Brain microvascular endothelial cell (primary cell): ENCODE data around the gene SV2B.
A peak's percentile ranks its signal among the peaks of the same experiment; 100 is the strongest.

Experiments
- DNase-seq: peaks from one replicate; pipeline ENCODE4 v3.0.0-alpha.2; 2020
- H3K27ac ChIP-seq: fragments of 250-450 bp; sonication (Bioruptor Pico); 2 replicates; pipeline ENCODE4 v1.5.1; 2020; ENCODE audit warnings: mild to moderate bottlenecking, moderate library complexity
- H3K27me3 ChIP-seq: fragments of 250-450 bp; sonication (Bioruptor Pico); replicated peaks from 2 replicates; pipeline ENCODE4 v1.5.1; 2020; ENCODE audit warnings: mild to moderate bottlenecking
- H3K36me3 ChIP-seq: fragments of 250-450 bp; sonication (Bioruptor Pico); replicated peaks from 2 replicates; pipeline ENCODE4 v1.5.1; 2020; ENCODE audit warnings: mild to moderate bottlenecking
- H3K4me3 ChIP-seq: 2 replicates; pipeline ENCODE4 v1.5.1; 2011; ENCODE audit warnings: low read depth, mild to moderate bottlenecking, control low read depth, low read length, moderate library complexity
- in situ Hi-C: cut with HindIII; loops from 2 replicates; pipeline ENCODE4 v1.10.0; 2017; ENCODE audit warnings: low sequenced_read_pairs, low pct_ligation_motif_present
- TF ChIP-seq, protein P1 (sequence below): IDR thresholded peaks from 2 replicates; pipeline ENCODE4 v1.5.1; 2011; ENCODE audit warnings: low read depth, mild to moderate bottlenecking, moderate library complexity, low read length, control low read depth, inconsistent platforms; ENCODE audit errors: missing control alignments

The SV2B gene

GRCh38 chr15:91216000-91216399 is 115.9 kb downstream of the SV2B start:
- in situ Hi-C loops, result no loop called here
- Histone ChIP-seq H3K4me3 (no peak overlapping the region), H3K27me3 (no peaks in the 10 kb centered on the region), H3K27ac (no peak overlapping the region), H3K36me3 (no peaks in the 10 kb centered on the region)
- TF ChIP-seq, protein P1, sequence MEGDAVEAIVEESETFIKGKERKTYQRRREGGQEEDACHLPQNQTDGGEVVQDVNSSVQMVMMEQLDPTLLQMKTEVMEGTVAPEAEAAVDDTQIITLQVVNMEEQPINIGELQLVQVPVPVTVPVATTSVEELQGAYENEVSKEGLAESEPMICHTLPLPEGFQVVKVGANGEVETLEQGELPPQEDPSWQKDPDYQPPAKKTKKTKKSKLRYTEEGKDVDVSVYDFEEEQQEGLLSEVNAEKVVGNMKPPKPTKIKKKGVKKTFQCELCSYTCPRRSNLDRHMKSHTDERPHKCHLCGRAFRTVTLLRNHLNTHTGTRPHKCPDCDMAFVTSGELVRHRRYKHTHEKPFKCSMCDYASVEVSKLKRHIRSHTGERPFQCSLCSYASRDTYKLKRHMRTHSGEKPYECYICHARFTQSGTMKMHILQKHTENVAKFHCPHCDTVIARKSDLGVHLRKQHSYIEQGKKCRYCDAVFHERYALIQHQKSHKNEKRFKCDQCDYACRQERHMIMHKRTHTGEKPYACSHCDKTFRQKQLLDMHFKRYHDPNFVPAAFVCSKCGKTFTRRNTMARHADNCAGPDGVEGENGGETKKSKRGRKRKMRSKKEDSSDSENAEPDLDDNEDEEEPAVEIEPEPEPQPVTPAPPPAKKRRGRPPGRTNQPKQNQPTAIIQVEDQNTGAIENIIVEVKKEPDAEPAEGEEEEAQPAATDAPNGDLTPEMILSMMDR, result no peak
- no peak for DNase-seq

DNA sequence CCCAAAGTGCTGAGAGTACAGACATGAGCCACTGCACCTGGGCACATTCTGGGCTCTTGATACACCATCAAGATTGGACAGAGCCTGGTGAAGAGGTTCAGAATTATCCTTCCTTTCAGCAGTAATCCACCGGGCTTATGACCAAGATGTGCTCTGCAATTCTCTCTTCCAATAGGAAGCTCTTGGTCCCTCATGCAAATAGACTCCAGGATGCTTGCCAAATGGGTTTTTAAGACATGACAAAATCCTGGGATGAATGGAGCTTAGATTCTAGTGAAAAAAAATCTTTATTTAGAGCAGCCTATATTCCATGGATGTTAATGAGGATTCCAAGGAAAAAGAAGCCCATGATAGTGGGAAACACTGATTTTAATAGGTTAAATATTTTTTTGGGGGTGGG is 119.1 kb downstream of the SV2B start:
- Histone ChIP-seq H3K4me3 (no peak overlapping the region), H3K27ac (no peak overlapping the region), H3K27me3 (no peaks in the 10 kb centered on the region), H3K36me3 (no peaks in the 10 kb centered on the region)
- TF ChIP-seq, protein P1, result no peak
- in situ Hi-C loops, result no loop called here
- DNase-seq, result no peak

- Histone ChIP-seq H3K27ac (no peak overlapping the region), H3K36me3 (no peaks in the 10 kb centered on the region), H3K4me3 (no peak overlapping the region), H3K27me3 (no peaks in the 10 kb centered on the region)
- TF ChIP-seq, protein P1, result no peak
- in situ Hi-C loops, result no loop called here
- no peak for DNase-seq
These were observed 122.0 kb downstream of the SV2B start for GRCh38 chr15:91222052-91222451.

- Histone ChIP-seq H3K27ac (no peak overlapping the region), H3K4me3 (no peak overlapping the region), H3K27me3 (no peaks in the 10 kb centered on the region), H3K36me3 (no peaks in the 10 kb centered on the region)
- in situ Hi-C loops, result no loop called here
- TF ChIP-seq, protein P1, result no peak
- DNase-seq, result no peak
These were observed 123.8 kb downstream of the SV2B start for GRCh38 chr15:91223863-91224262.

DNA sequence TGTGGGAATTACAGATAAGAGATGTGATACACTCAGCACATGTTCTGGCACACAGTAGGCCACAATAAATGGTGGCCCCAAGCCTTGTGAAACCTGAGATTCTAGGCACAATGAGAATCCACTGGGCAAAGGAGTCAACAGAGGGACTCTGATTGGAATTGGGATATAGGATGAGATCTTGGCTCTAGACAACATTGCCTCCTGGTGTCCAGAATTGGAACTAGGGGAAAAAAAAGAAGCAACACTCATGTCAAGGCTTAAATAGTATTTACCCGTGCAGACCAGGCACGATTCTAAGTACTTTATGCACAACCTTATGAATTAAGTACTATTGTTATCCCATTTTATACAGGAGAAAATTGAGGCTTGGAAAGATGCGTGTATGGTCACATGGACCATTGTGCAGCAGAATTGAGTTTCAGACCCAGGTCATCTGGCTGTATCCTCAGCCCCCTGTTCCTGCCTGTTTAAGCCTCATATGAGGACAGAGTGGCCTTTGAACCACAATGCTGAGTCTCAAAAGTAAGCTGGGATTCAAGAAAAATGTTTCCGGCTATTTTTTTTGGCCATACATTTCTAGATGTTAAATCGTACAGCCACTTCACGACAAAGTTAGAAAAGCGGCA is 124.8 kb downstream of the SV2B start:
- no peak overlapping the region for H3K4me3 ChIP-seq
- no peaks in the 10 kb centered on the region for H3K36me3 ChIP-seq
- TF ChIP-seq, protein P1, result peak; percentile 59
- no peak overlapping the region for H3K27ac ChIP-seq
- in situ Hi-C loops, result no loop called here
- no peaks in the 10 kb centered on the region for H3K27me3 ChIP-seq
- peak; percentile 16 for DNase-seq

- H3K36me3 ChIP-seq, result no peaks in the 10 kb centered on the region
- TF ChIP-seq, protein P1, result no peak
- in situ Hi-C loops, result no loop called here
- no peaks in the 10 kb centered on the region for H3K27me3 ChIP-seq
- no peak overlapping the region for H3K27ac ChIP-seq
- DNase-seq, result no peak
- H3K4me3 ChIP-seq, result no peak overlapping the region
These were observed 125.7 kb downstream of the SV2B start for GRCh38 chr15:91225741-91226140.
